Naive thymus-derived CD8-positive, alpha-beta T cell (primary cell): ENCODE results near the gene SCAF1. TPM values are rescaled to one million over a fixed set of nuclear protein-coding genes. Genes with fewer than 3 reads are reported as not detected.
"Not testable (repeated sequence)": the region's sequence is repeated elsewhere in the genome, so short reads cannot be mapped to it uniquely, and the experiment has no call there.

ENCODE experiments used
- ATAC-seq, 2 donors: fragments of 150-1000 bp; cut with Tn5 transposase in 1 of 2; sonication (Bioruptor Pico), chemical (Tn5 transposase) in 1 of 2; 1 replicate in 1 of 2; 2 replicates in 1 of 2; pipeline ENCODE4 v1.10.0; 2021; ENCODE audit warnings: mild to moderate bottlenecking in 2 of 2, moderate library complexity in 2 of 2
- POLR2A ChIA-PET: fragments of 350-600 bp; sonication (Branson Sonifier 250); formaldehyde crosslinking; loops from one replicate; lab custom pipeline; 2021; ENCODE audit warnings: antibody characterized with exemption; lab: Charles Lee
- DNase-seq, 10 donors: peaks; one replicate each; pipeline versions ENCODE4 v3.0.0 to v3.0.0-alpha.2; 2020 to 2022
- H3K27ac Mint-ChIP-seq, 10 donors: one replicate each; pipeline ENCODE4 v1.8.0; 2020 to 2022; ENCODE audit warnings: mild to moderate bottlenecking in 10 of 10, mixed read lengths in 10 of 10, moderate library complexity in 4 of 10, inconsistent platforms in 1 of 10
- H3K27me3 Mint-ChIP-seq, 5 donors: one replicate each; pipeline ENCODE4 v1.8.0; 2021 to 2022; ENCODE audit warnings: mixed read lengths in 5 of 5
- H3K36me3 Mint-ChIP-seq, 3 donors: one replicate each; pipeline ENCODE4 v1.8.0; 2020 to 2022; ENCODE audit warnings: mixed read lengths in 3 of 3, mild to moderate bottlenecking in 2 of 3, inconsistent platforms in 1 of 3
- H3K4me1 Mint-ChIP-seq, 4 donors: one replicate each; pipeline ENCODE4 v1.8.0; 2021 to 2022; ENCODE audit warnings: mixed read lengths in 4 of 4
- H3K4me3 Mint-ChIP-seq, 10 donors: one replicate each; pipeline ENCODE4 v1.8.0; 2020 to 2022; ENCODE audit warnings: mild to moderate bottlenecking in 10 of 10, mixed read lengths in 10 of 10, moderate library complexity in 6 of 10, inconsistent platforms in 1 of 10
- H3K9me3 Mint-ChIP-seq, 9 donors: one replicate each; pipeline ENCODE4 v1.8.0; 2020 to 2022; ENCODE audit warnings: mixed read lengths in 9 of 9, mild to moderate bottlenecking in 3 of 9, inconsistent platforms in 1 of 9, moderate library complexity in 1 of 9
- polyA plus RNA-seq, 3 donors: library from polyadenylated mRNA; unstranded; fragments of 300-500 nt; fragmentation: Illumina TruSeq; gene quantifications; one replicate each; pipeline ENCODE4 v1.2.3, GENCODE V29; 2021
- total RNA-seq, 8 experiments: library from RNA in 2 of 8; stranded (reverse) in 2 of 8; gene quantifications; one replicate each; pipeline ENCODE4 v1.2.3 and lab custom pipeline; 2021 to 2026

Gene SCAF1
- total and polyA plus RNA-seq, 5 experiments from 2014 or later: 1.1 to 62.3 (median 2.5) TPM

GRCh38 chr19:49624967-49625910, 16.8 kb upstream of the SCAF1 start:
- H3K9me3 Mint-ChIP-seq: no peaks in the 10 kb centered on the region
- DNase-seq: no peak
- ATAC-seq: no peak
- H3K27ac Mint-ChIP-seq: peak overlapping the region in 1 of 10 donors; percentile 67
- peaks cover 0 to 6% (median 2%) of the 10 kb centered on the region in 4 donors for H3K4me1 Mint-ChIP-seq
- H3K27me3 Mint-ChIP-seq: no peaks in the 10 kb centered on the region
- POLR2A ChIA-PET: no interaction called here
- no peak overlapping the region for H3K4me3 Mint-ChIP-seq
- H3K36me3 Mint-ChIP-seq: peaks cover 0 to 58% (median 9%) of the 10 kb centered on the region in 3 donors

- Mint-ChIP-seq H3K27ac (no peak overlapping the region), H3K27me3 (no peaks in the 10 kb centered on the region), H3K4me3 (no peak overlapping the region), H3K9me3 (no peaks in the 10 kb centered on the region), H3K36me3 (peaks cover 0 to 55% (median 9%) of the 10 kb centered on the region in 3 donors), H3K4me1 (peaks cover 0 to 7% (median 3%) of the 10 kb centered on the region in 4 donors)
- DNase-seq: no peak
- no peak for ATAC-seq
- POLR2A ChIA-PET: no interaction called here
Measured at GRCh38 chr19:49626226-49626625, 15.8 kb upstream of the SCAF1 start.

- Mint-ChIP-seq H3K27ac (peak overlapping the region in 6 of 10 donors; percentile 34 to 70 (median 44)), H3K4me3 (peak overlapping the region in 1 of 10 donors; percentile 22), H3K4me1 (peaks cover 0 to 5% (median 2%) of the 10 kb centered on the region in 4 donors), H3K27me3 (no peaks in the 10 kb centered on the region), H3K9me3 (no peaks in the 10 kb centered on the region), H3K36me3 (peaks cover 0 to 27% (median 0%) of the 10 kb centered on the region in 3 donors)
- ATAC-seq: no peak
- no peak for DNase-seq
- POLR2A ChIA-PET: interaction anchor here (0.6 to 2.2 kb wide), 3 partner anchors 38 to 51 kb away, joined by 3 to 7 read pairs (median 4); no protein-coding TSS in a partner anchor
Measured at GRCh38 chr19:49629659-49630058, 12.3 kb upstream of the SCAF1 start.

GRCh38 chr19:49631014-49631588, 10.9 kb upstream of the SCAF1 start:
- ATAC-seq (no peak), DNase-seq (no peak)
- peaks cover 0 to 18% (median 0%) of the 10 kb centered on the region in 3 donors for H3K36me3 Mint-ChIP-seq
- POLR2A ChIA-PET: interaction anchor here (0.6 to 2.2 kb wide), 9 partner anchors 9 to 45 kb away, joined by 3 to 13 read pairs (median 4); partner anchors contain the start of genes PRMT1, RRAS and SCAF1
- peak overlapping the region in 7 of 10 donors; percentile 15 to 78 (median 48) for H3K27ac Mint-ChIP-seq
- H3K4me1 Mint-ChIP-seq: peaks cover 0 to 8% (median 4%) of the 10 kb centered on the region in 4 donors
- no peaks in the 10 kb centered on the region for H3K27me3 Mint-ChIP-seq
- no peaks in the 10 kb centered on the region for H3K9me3 Mint-ChIP-seq
- H3K4me3 Mint-ChIP-seq: no peak overlapping the region

GRCh38 chr19:49631610-49632192, 10.3 kb upstream of the SCAF1 start:
- POLR2A ChIA-PET: interaction anchor here (1.0 to 2.1 kb wide), 5 partner anchors 8 to 45 kb away, joined by 3 to 13 read pairs (median 4); partner anchors contain the start of genes PRMT1, RRAS and SCAF1
- H3K36me3 Mint-ChIP-seq: peaks cover 0 to 15% (median 0%) of the 10 kb centered on the region in 3 donors
- H3K27ac Mint-ChIP-seq: peak overlapping the region in 4 of 10 donors; percentile 20 to 77 (median 46)
- H3K9me3 Mint-ChIP-seq: no peaks in the 10 kb centered on the region
- peaks cover 0 to 8% (median 4%) of the 10 kb centered on the region in 4 donors for H3K4me1 Mint-ChIP-seq
- H3K27me3 Mint-ChIP-seq: no peaks in the 10 kb centered on the region
- DNase-seq (no peak), ATAC-seq (no peak)
- H3K4me3 Mint-ChIP-seq: no peak overlapping the region

- POLR2A ChIA-PET: interaction anchor here (1.4 kb wide), 1 partner anchor 17 kb away, joined by 3 read pairs; no protein-coding TSS in a partner anchor
- ATAC-seq (no peak), DNase-seq (no peak)
- Mint-ChIP-seq H3K4me3 (no peak overlapping the region), H3K4me1 (peaks cover 0 to 9% (median 4%) of the 10 kb centered on the region in 4 donors), H3K9me3 (no peaks in the 10 kb centered on the region), H3K27ac (peak overlapping the region in 3 of 10 donors; percentile 20 to 70 (median 29)), H3K36me3 (peaks cover 0 to 8% (median 0%) of the 10 kb centered on the region in 3 donors), H3K27me3 (no peaks in the 10 kb centered on the region)
Measured at GRCh38 chr19:49632576-49632975, 9.4 kb upstream of the SCAF1 start.

- DNase-seq, POLR2A ChIA-PET, ATAC-seq: not testable (repeated sequence)
Measured at GRCh38 chr19:49633273-49633672, 8.7 kb upstream of the SCAF1 start.

GRCh38 chr19:49635530-49636232, 6.3 kb upstream of the SCAF1 start:
- Mint-ChIP-seq H3K4me3 (no peak overlapping the region), H3K27ac (peak overlapping the region in 6 of 10 donors; percentile 53 to 86 (median 69)), H3K9me3 (no peaks in the 10 kb centered on the region), H3K27me3 (no peaks in the 10 kb centered on the region), H3K36me3 (no peaks in the 10 kb centered on the region), H3K4me1 (peaks cover 21 to 30% (median 27%) of the 10 kb centered on the region in 4 donors)
- POLR2A ChIA-PET: interaction anchor here (0.6 kb wide), 2 partner anchors 16 to 218 kb away, joined by 3 read pairs; no protein-coding TSS in a partner anchor
- DNase-seq (no peak), ATAC-seq (no peak)

More at GRCh38 chr19:49633273-49633672, 8.7 kb upstream of the SCAF1 start:
- not testable (repeated sequence) for H3K27ac Mint-ChIP-seq, H3K9me3 Mint-ChIP-seq, H3K27me3 Mint-ChIP-seq, H3K36me3 Mint-ChIP-seq, H3K4me3 Mint-ChIP-seq
- peaks cover 4 to 14% (median 10%) of the 10 kb centered on the region in 4 donors for H3K4me1 Mint-ChIP-seq

GRCh38 chr19:49636233-49636932, 5.6 kb upstream of the SCAF1 start:
- peaks cover 24 to 37% (median 29%) of the 10 kb centered on the region in 4 donors for H3K4me1 Mint-ChIP-seq
- no peak overlapping the region for H3K4me3 Mint-ChIP-seq
- H3K27ac Mint-ChIP-seq: peak overlapping the region in 8 of 10 donors; percentile 22 to 81 (median 56)
- POLR2A ChIA-PET: interaction anchor here (0.6 kb wide), 1 partner anchor 17 kb away, joined by 3 read pairs; no protein-coding TSS in a partner anchor
- ATAC-seq (no peak), DNase-seq (no peak)
- H3K36me3 Mint-ChIP-seq: no peaks in the 10 kb centered on the region
- no peaks in the 10 kb centered on the region for H3K27me3 Mint-ChIP-seq
- H3K9me3 Mint-ChIP-seq: no peaks in the 10 kb centered on the region

- H3K4me1 Mint-ChIP-seq: peaks cover 32 to 49% (median 41%) of the 10 kb centered on the region in 4 donors
- POLR2A ChIA-PET: interaction anchor here (1.0 to 7.8 kb wide), 4 partner anchors 26 to 57 kb away, joined by 3 to 180 read pairs (median 54); partner anchors contain the start of genes BCL2L12, IRF3, PRMT1 and PRR12
- ATAC-seq (no peak), DNase-seq (no peak)
- H3K9me3 Mint-ChIP-seq: no peaks in the 10 kb centered on the region
- H3K36me3 Mint-ChIP-seq: no peaks in the 10 kb centered on the region
- peak overlapping the region in 9 of 10 donors; percentile 18 to 93 (median 76) for H3K27ac Mint-ChIP-seq
- H3K27me3 Mint-ChIP-seq: no peaks in the 10 kb centered on the region
- peak overlapping the region; percentile 33 to 97 (median 71) for H3K4me3 Mint-ChIP-seq
Measured at GRCh38 chr19:49637821-49638738, 3.9 kb upstream of the SCAF1 start.
